DLD1 (cell line): ENCODE results near the gene PLCB1.
"Not testable (repeated sequence)": the region's sequence is repeated elsewhere in the genome, so short reads cannot be mapped to it uniquely, and the experiment has no call there.

ENCODE experiments used
- in situ Hi-C: cut with HindIII; loops from 2 replicates; pipeline ENCODE4 v1.10.0; 2017; ENCODE audit warnings: low sequenced_read_pairs

PLCB1 gene

DNA sequence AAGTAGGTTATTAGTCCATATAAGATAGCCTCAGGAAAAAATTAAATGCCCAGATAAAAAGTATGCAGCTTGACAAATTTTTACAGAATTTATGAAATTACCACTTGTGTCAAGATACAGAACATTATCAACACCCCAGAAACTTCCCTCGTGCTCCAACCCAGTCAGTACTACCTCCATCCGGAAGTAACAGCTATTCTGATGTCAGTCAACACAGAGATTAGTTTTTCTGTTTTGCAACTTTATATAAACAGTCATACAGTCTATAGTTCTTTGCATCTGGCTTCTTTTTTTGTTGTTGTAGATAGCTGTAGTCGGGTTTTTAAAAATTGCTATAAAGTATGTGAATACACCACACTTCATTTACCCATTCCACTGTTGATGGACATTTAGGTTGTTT, 721.1 kb downstream of the PLCB1 start:
- in situ Hi-C loops = not testable (repeated sequence)

DNA sequence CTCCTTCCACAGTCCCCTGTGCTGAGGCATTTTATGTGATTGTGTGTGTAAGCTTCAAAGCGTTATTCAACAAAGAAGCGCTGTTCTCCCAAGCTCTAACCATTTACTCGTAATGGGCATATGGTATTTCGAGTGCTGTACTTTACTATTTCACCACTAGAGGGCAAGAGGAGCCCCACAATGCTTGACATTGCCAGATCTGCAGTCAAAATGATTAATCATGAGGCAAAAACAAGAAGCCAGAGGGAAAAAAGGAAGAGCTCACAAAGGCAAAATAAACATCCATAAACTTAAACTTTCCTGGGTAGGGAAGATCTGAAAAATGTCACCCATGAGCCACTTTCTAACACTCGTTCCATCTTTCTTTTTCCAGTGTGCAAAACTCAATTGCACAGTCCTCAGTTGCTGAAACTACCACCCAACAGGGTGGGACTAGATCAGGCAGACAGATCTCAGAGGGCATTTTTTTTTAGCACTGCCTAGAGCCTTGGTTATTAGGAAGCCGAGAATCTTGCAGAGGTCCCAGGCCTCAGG, 721.8 kb downstream of the PLCB1 start:
- in situ Hi-C loops = no loop called here

DNA sequence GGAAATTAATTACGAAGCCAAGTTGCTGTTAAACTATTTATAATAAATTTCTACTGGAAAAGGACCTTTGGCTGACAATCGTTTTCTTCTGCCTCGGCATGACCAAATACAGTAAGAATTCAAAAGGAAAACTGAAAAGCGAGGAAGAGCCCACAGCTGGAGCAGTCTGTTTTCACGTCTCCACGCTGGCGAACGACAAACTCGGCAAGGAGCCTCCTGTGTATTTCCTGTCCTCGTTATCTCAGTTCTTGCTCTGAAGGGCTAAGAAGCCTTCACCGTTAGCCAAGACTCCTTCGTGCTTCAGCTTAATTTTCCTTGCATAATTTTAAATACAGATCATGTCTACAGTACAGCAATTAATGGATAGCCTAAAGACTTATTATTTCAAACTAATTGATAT, 722.5 kb downstream of the PLCB1 start:
- in situ Hi-C loops = no loop called here

DNA sequence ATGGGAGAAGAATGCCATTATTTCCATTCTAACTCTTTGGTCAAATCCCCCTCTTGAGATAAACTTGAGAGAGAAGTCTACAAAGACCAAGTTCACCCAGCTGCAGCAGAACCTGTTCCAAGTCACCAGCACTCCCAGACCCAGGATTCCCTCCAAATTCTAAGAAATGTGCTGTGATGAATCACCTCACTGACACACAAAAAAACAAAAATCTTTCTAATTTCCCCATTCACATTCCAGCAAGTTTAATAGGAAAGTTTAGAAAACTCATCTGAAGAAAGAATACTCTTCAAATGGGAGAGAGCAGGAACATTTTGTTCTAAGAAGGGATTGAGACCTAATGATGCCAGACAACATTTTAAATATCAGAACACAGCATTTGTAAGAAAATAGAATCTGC, 723.2 kb downstream of the PLCB1 start:
- in situ Hi-C loops = no loop called here

DNA sequence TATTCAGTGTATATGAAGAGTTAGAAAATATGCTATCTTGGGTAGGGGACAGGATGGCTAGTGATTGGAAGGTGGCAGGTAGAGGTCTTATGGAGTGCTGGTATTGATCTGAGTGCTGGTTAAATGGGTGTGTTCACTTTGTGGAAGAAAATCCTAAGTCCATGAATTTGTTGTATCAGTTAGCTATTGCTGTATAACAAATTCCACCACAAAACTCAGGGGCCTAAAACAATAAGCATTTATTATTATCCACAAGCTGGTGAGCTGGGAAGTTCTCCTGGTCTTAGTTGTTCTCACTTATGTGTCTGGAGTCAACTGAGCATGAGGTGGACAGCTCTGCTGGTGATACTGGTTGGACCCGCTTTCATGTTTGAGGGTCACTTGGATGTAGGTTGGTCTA, 724.6 kb downstream of the PLCB1 start:
- in situ Hi-C loops = no loop called here

DNA sequence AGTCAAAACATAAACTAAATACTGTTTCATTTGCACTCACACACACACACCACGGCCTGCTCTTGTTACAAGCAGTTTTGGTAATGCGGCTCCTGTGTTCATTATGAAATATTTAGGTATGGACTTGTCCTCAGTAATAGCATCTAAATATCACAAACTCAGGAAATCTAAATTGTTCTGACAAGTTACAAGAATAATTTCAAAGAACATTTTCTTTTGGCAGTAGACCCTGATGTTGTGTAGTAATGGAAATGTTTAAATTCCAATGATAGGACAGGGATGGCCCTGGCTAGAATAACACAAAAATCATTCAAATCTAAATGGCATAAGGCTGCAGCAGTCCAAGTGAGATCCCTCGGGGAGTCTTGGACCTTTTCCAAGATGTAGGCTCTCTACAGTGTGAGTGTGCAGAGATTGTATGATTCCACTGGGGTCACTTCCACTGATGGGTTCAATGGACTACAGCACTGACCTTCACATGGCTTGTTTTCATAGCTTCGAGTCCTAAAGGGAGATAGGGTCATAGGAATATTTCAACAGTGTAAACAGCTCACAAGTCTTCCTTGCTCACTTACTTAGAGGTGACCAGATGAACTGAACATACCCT, 726.2 kb downstream of the PLCB1 start:
- in situ Hi-C loops = no loop called here

DNA sequence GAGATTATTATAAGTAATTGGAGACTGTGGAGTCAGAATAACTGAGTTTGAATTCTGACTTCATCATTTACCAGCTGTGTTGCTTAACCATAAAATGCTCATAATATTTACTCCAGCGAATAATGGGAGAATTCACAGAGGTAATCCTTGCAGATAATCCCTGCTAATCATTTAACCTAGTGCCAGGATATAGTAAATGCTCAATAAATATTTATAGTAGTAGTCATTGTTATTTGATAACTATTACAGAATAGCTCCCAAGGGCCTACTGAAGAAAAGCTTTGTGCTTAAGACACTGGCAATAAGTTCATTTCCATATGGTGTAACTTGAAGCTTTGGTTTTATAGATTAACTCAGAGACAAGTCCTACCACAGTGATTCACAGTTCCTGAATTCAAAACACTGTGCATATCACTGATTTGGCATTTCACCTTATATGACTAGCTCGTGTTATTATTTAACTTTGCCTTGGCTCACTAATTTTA, 728.0 kb downstream of the PLCB1 start:
- in situ Hi-C loops = no loop called here

DNA sequence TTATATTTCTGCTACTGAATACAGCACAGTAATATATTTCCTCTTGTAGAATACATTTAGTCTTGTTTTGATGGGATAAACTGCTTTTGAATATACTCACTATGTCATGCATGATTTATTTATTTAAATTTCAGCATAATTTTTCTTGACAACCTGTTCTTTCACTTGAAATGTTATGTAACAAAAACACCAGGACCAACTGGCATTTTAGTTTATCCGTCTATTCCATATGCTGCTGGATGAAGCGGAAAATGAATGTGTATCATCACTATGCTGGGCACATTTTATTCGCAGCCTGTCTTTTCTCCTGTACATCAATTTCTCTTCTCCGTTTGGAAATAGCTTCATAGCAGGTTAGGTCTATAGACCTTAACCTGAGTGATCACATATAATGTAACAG, 730.0 kb downstream of the PLCB1 start:
- in situ Hi-C loops = no loop called here

DNA sequence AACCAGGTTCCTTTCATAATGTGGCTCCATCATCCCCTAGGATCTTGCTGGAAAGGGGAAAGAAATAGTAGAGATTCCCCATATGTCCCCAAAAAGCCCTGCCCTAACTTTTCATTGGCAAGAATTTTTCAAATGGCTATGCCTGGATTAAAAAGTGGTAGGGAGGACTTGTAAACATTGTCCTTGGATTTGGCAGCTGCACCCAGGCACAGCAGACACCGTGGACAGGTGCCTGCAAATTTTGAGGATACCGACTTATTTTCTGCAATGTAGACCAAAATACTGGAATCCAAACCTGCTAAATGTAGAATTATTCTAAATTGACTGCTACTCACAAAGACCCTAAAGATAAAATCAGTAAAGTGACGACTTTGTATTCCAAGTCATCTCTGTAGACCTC, 733.6 kb downstream of the PLCB1 start:
- in situ Hi-C loops = no loop called here

DNA sequence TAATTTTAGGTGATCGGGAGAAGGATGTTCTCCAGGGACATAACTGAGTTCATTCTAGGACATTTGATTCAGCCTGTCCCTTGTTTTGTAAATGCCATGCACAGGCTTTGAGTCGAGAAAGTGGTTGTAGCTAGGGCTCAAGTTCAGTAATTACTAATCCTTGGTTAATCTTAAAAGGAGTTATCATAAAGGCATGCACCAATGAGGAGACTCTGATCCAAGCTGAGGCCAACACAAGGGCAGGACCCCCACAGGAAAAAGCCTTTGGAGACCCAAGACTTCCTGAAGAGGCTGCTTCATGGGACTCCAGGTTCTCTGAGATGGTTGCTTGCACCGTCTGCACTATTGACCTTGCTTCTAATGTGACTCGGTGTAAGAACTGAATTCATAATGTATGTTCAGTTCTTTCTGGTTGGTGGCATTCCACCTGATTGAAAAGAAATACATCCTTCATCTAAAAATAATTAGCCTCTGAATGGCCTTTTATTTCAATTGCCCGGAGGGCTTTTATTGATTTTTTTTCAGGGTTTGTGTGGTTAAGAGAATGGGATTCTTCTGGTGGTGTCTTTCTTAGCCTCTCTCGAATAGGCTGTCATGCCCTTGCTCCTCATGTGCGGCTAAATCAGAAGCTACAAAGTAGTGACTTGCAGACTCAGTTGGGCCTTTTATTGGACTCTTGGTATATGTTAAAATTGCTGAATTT, 735.1 kb downstream of the PLCB1 start:
- in situ Hi-C loops = no loop called here

DNA sequence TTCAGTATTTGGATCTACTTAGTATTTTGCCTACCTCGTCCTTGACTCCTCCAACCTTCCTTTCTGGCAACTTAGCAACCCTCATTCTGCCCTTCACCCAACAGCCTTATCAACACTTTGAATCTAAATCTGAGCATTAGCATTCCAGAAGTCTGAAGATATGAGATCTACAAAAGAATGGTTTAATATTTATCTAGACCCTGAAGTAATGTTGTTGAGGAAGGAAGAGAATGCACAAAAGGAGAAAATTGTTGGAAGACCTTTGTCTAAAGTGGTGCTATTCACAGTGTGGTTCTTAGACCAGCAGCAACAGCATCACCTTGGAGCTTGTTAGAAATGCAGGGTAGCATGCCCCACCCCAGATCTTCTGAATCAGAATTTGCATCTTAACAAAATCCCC, 738.6 kb downstream of the PLCB1 start:
- in situ Hi-C loops = no loop called here

DNA sequence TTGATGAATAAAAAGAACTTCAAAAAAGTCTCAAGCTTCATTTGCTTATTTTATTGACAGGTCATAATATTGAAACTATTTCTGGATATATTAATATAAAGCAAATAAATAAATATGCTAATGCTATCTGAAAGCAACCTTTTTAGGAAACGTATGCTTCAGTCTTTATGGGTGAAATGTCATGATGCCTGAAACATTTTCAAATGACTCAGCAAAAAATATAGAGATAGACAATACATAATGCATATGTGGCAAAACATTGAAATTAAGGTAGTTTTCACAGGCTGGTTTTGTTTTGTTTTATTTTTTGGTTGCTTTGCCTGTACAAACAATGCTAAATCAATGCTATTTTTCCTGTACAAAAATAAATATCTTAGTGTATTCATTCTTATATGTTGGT, 742.4 kb downstream of the PLCB1 start:
- in situ Hi-C loops = no loop called here

DNA sequence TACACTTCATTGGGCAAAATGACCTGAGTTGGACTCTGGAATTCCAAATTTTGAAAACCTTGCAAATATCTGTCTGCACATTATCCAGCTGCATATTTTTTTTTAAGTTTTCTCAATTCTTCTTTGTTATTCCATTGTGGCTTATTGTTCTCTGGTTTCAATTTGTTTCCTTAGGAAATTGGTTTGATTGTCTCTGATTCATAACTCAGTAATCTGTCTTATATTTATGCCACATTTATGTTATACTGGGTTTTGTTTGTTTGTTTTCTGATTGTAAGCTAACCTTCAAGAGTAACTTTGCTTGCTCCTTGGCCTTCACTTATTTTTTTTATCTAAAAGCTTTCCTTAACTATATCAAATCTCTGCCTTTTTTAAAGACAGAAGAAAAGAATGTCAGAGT, 743.5 kb downstream of the PLCB1 start:
- in situ Hi-C loops = no loop called here

DNA sequence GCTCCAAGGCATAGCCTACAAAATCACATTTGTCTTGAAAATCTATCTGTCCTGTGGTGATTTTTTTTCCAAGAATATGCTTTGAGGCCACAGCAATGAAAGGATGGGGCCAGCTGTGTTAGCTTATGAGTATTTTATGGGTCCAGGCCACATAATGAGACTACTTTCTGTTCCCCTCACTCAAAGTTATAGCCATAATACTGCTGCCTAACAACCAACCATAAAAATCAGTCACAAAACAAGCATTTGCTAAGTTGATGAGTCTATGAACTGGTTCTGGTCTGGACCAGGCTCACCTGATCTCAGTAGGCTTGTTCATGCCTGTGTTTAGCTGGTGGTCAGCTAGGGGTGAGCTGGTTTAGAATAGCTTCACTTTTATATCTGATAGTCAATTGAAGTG, 744.3 kb downstream of the PLCB1 start:
- in situ Hi-C loops = no loop called here

DNA sequence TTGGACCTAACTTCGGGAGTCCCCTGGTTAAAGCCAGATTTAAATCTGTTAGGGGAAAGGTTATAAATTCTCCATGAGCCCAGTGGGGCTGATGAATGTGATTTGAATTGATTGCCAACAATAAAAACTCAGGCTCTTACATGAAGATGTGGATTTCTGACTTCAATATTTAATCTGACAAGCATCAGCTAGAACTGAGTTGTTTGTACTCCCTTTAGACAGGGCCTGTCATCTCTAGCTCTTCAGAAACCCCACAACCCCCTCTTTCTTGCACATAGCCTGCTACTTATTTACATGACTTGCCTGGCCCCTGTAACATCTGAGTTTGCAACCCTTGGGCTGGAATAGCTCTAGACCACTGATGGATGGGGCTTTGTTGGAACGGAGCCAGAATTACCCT, 745.2 kb downstream of the PLCB1 start:
- in situ Hi-C loops = no loop called here

DNA sequence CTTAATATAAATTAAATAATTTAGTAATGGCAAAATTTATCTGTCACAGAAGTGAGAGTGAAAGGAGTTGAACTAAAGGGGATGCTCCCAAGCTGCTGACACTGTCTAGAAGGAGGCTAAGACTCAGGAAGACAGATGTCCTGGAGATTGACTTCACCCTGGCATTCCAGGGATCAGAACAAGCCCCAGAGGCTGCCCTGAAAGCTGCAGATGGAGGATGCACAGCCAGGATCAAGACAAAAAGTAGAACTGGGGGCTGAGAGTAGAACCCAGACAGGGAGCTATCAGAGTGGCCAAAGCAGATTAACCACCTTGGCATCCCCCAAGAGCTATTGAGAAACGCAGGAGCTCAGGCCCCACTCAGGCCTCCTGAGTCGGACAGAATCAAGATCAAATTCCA, 747.6 kb downstream of the PLCB1 start:
- in situ Hi-C loops = no loop called here

DNA sequence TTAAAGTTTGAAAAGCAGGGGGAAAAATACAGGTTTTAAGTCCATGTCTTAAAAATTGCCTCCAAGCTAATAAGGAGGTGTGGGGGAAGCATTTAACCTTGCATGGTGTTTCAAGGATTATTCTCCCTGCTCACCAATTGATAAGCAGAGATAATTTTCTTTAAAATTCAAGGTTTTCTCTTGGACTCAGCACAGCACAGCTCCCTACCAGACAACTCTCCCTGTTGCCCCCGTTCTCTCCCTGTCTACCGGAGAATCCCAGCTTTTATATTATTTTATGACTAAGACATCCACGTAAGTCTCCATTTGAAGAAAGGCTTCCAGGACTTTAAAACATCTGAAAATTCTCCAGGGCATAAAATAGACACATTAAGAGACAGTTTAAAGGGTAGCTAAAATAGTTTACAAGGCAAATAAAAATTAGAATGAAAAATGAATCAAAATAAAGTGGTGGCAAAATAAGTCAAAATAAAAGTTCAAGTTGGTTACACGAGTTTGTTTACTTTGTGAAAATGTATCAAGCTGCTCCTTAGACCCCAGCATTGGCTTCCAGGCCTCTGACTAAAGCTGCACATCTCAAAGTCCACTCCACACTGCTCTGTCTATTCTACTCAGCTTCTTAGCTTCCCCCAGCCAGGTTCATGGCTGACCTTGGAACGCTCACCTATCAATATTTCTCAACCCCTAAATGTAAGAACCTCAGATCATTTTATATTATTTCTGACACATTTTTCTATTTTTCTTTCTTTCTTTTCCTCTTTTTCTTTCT, 748.2 kb downstream of the PLCB1 start:
- in situ Hi-C loops = no loop called here

DNA sequence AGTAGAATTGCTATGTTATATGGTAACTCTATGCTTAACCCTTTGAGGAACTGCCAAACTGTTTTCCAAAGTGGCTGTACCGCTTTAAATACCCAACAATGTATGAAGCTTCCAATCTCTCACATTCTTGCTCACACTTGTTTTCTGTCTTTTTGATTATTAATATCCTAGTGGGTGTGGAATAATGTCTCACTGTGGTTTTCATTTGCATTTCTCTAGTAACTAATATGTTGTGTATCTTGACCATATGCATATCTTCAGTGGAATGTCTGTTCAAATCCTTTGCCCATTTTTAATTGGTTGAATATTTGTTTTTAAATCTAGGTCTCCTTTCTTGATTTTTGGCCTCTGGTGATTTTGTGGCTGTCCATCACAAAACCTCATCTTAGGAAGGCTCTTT, 759.0 kb downstream of the PLCB1 start:
- in situ Hi-C loops = no loop called here

DNA sequence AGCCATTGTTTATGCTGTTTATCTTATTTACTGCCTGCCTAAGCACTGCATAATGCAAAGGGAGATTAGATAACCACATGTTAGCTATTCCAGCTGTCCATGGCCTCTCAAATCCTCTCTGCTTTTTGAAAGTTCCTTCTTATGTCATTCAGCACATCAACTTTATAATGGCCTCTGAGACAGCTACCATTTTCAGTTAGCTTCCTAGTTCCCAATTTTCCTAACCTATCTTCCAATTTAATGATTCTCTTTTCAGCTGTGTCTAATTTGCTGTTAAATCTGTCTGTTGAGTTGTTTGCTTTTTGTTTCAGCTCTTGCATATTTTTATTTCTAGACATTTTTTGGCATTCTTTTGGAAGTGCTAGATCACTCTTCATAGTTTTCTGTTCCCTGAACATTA, 763.4 kb downstream of the PLCB1 start:
- in situ Hi-C loops = no loop called here

DNA sequence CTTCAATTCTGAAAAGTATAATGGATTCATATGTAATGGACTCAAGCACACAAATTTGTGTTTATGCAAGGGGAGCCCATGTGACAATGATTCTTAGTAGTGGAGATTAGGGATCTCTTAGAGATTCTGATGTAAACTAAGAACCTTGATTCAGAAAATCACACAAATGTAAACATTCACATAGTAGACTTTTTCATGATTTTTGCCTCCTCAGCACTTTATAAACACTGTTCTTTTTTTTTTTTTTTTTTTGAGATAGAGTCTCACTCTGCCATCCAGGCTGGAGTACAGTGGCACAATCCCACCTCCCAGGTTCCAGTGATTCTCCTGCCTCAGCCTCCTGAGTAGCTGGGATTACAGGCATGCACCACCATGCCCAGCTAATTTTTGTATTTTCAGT, 766.8 kb downstream of the PLCB1 start:
- in situ Hi-C loops = no loop called here

DNA sequence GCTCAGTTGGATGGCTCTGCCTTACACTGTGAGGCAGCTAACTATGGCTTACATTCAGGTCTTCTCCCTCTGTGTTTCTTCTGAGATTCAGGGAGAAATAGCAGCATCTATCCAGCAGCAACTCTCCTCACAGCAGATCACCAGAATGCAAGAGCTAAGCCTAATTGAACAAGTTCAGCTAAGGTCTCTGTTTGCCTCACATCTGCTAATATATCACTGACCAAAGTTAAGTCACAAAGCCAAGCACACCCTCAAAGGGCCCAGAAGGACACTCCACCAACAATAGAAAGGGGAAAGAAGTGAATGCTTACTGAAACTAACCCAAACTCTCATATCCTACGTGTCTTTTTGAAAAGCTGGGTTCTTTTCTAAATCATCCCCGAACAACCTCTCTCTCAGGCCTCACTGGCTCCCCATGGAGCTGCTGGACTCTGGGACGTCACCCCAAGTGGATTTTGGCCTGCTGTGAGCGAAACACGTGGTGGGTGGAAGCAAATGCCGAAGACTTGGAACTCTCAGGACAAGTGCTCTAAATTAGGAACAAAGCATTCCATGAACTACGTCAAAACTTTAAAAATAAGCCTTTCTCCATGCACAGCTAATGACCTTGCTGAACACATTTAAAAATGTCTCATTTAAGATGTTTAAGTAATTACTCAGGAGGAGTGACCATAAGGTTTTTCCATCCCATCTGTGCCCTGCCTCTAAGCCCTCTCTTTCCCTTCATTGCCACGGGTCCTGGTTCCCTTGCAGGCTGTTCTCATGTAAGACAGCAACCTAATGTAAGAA, 769.4 kb downstream of the PLCB1 start:
- in situ Hi-C loops = no loop called here
